ENCODE data around the gene CCDC102A.
A peak's percentile ranks its signal among the peaks of the same experiment; 100 is the strongest.

CCDC102A gene

GRCh38 chr16:57577214-57577613 is 40.8 kb upstream of the CCDC102A start:
- TF ChIP-seq CTCF (IDR thresholded peaks at IDR 0.05; ENCODE audit: unreplicated experiment in 3 of 3) = no peak
- Mint-ChIP-seq H3K27me3 (ENCODE audit: low read depth) (peaks cover 8% of the 10 kb centered on the region), H3K27ac (peak overlapping the region in 1 of 3 experiments; percentile 49), H3K36me3 (ENCODE audit: low read depth) (no peaks in the 10 kb centered on the region), H3K9me3 (no peaks in the 10 kb centered on the region), H3K4me1 (peaks cover 30% of the 10 kb centered on the region), H3K4me3 (no peak overlapping the region)

GRCh38 chr16:57576429-57576870 is 40.1 kb upstream of the CCDC102A start:
- TF ChIP-seq CTCF (IDR thresholded peaks at IDR 0.05; ENCODE audit: unreplicated experiment in 3 of 3) = peak; percentile 95 to 97 (median 95)
- Mint-ChIP-seq H3K27me3 (ENCODE audit: low read depth) (peaks cover 4% of the 10 kb centered on the region), H3K4me3 (no peak overlapping the region), H3K27ac (no peak overlapping the region), H3K4me1 (peaks cover 30% of the 10 kb centered on the region), H3K9me3 (no peaks in the 10 kb centered on the region), H3K36me3 (ENCODE audit: low read depth) (no peaks in the 10 kb centered on the region)

- no peak overlapping the region for H3K27ac Mint-ChIP-seq
- H3K27me3 Mint-ChIP-seq (ENCODE audit: low read depth) = peaks cover 4% of the 10 kb centered on the region
- H3K4me3 Mint-ChIP-seq = no peak overlapping the region
- peaks cover 30% of the 10 kb centered on the region for H3K4me1 Mint-ChIP-seq
- no peaks in the 10 kb centered on the region for H3K36me3 Mint-ChIP-seq (ENCODE audit: low read depth)
- no peak for TF ChIP-seq CTCF (IDR thresholded peaks at IDR 0.05; ENCODE audit: unreplicated experiment in 3 of 3)
- no peaks in the 10 kb centered on the region for H3K9me3 Mint-ChIP-seq
These were observed 39.3 kb upstream of the CCDC102A start for GRCh38 chr16:57575468-57576277.

- peaks cover under 1% of the 10 kb centered on the region for H3K36me3 Mint-ChIP-seq (ENCODE audit: low read depth)
- H3K4me3 Mint-ChIP-seq = no peak overlapping the region
- H3K4me1 Mint-ChIP-seq = peaks cover 30% of the 10 kb centered on the region
- no peak for TF ChIP-seq CTCF (IDR thresholded peaks at IDR 0.05; ENCODE audit: unreplicated experiment in 3 of 3)
- H3K27me3 Mint-ChIP-seq (ENCODE audit: low read depth) = peaks cover 4% of the 10 kb centered on the region
- H3K9me3 Mint-ChIP-seq = peaks cover 2% of the 10 kb centered on the region
- no peak overlapping the region for H3K27ac Mint-ChIP-seq
These were observed 38.5 kb upstream of the CCDC102A start for GRCh38 chr16:57574646-57575467.

GRCh38 chr16:57574086-57574485 is 37.7 kb upstream of the CCDC102A start:
- Mint-ChIP-seq H3K36me3 (ENCODE audit: low read depth) (peaks cover 7% of the 10 kb centered on the region), H3K27ac (no peak overlapping the region), H3K4me1 (peaks cover 24% of the 10 kb centered on the region), H3K4me3 (no peak overlapping the region), H3K9me3 (peaks cover 9% of the 10 kb centered on the region), H3K27me3 (ENCODE audit: low read depth) (peaks cover 9% of the 10 kb centered on the region)
- TF ChIP-seq CTCF (IDR thresholded peaks at IDR 0.05; ENCODE audit: unreplicated experiment in 3 of 3) = no peak

Measured in nephron (organoid).